K562 (cell line): ENCODE data around the gene ANKRD11. TPM values are rescaled to one million over a fixed set of nuclear protein-coding genes. Genes with fewer than 3 reads are reported as not detected.

Experiments used
- ATAC-seq: fragments of 200-7000 bp; cut with Tn5 transposase; 3 replicates; pipeline ENCODE4 v1.9.1; 2020; ENCODE audit warnings: moderate library complexity
- BruUV-seq: library from RNA; stranded (reverse); fragments of 400-500 nt; replicated peaks from 2 replicates; lab custom pipeline; 2021; lab: Mats Ljungman, UMichigan
- CTCF ChIA-PET: fragments of 300-600 bp; formaldehyde crosslinking; extraction: SDS; loops from one replicate; lab custom pipeline; 2021; ENCODE audit warnings: low intra/inter-chr PET ratio; lab: Yijun Ruan, JAX
- POLR2A ChIA-PET: fragments of 300-600, 350-650 bp; sonication (Branson Sonifier 250); formaldehyde crosslinking; extraction: SDS; loops from one replicate; lab custom pipeline; 2021; ENCODE audit warnings: antibody characterized with exemption, inconsistent platforms; lab: Yijun Ruan, JAX
- DNase-seq, 4 experiments: peaks; one replicate each; pipeline versions ENCODE4 v3.0.0 to v3.0.0-alpha.2; 2011 to 2018; ENCODE audit warnings: low spot score in 3 of 4, mixed read lengths in 3 of 4; ENCODE audit errors: extremely low read depth in 1 of 4
- FAIRE-seq: peaks from 2 replicates; lab custom pipeline; 2011; peaks lifted over from hg19 to GRCh38; lab: Jason Lieb, UNC
- H2AFZ ChIP-seq: 2 replicates; pipeline ENCODE4 v1.6.0; 2011; ENCODE audit warnings: low read depth, low read length, control low read depth, inconsistent platforms
- H3K27ac ChIP-seq: fragments of 200-600 bp; 3 replicates; pipeline ENCODE4 v1.8.0; 2011; ENCODE audit warnings: low read depth, mild to moderate bottlenecking, control low read depth, inconsistent platforms, low read length, moderate library complexity, mixed read lengths; ENCODE audit errors: extremely low read depth
- H3K27me3 ChIP-seq, 2 experiments: fragments of 300-600 bp in 1 of 2; 2 replicates in 1 of 2; 3 replicates in 1 of 2; pipeline versions ENCODE4 v1.6.0 to v1.8.0; 2011; ENCODE audit warnings: inconsistent platforms in 2 of 2, low read length in 2 of 2, mild to moderate bottlenecking in 1 of 2, mixed read lengths in 1 of 2, moderate library complexity in 1 of 2; ENCODE audit not compliant: control insufficient read depth in 2 of 2, insufficient read depth in 2 of 2
- H3K36me3 ChIP-seq: fragments of 300-600 bp; 3 replicates; pipeline ENCODE4 v1.8.0; 2011; ENCODE audit warnings: mild to moderate bottlenecking, low read length, inconsistent platforms; ENCODE audit not compliant: control insufficient read depth, insufficient read depth
- H3K4me1 ChIP-seq, 2 experiments: fragments of 200-600 bp in 1 of 2; replicated peaks in 1 of 2; 2 replicates in 1 of 2; 3 replicates in 1 of 2; pipeline versions ENCODE4 v1.5.1 to v1.8.0; 2011; ENCODE audit warnings: inconsistent platforms in 2 of 2, low read length in 2 of 2, mild to moderate bottlenecking in 1 of 2, mixed read lengths in 1 of 2, moderate library complexity in 1 of 2; ENCODE audit not compliant: control insufficient read depth in 2 of 2, insufficient read depth in 2 of 2
- H3K4me2 ChIP-seq: 2 replicates; pipeline ENCODE4 v1.6.1; 2011; ENCODE audit warnings: low read length, control low read depth, inconsistent platforms, mixed read lengths; ENCODE audit not compliant: insufficient read depth
- H3K4me3 ChIP-seq: fragments of 200-600 bp; sonication (generic), shearing (Covaris generic); 2 replicates; pipeline ENCODE4 v1.5.1; 2016; ENCODE audit warnings: control low read depth, inconsistent platforms
- H3K79me2 ChIP-seq: fragments of 200-600 bp; 3 replicates; pipeline ENCODE4 v1.8.0; 2011; ENCODE audit warnings: low read length, inconsistent platforms; ENCODE audit not compliant: control insufficient read depth, insufficient read depth
- H3K9ac ChIP-seq, 2 experiments: 2 replicates each; pipeline versions ENCODE4 v1.6.0 to v1.6.1; 2011; ENCODE audit warnings: low read depth in 2 of 2, low read length in 2 of 2, control low read depth in 1 of 2, inconsistent platforms in 1 of 2, mild to moderate bottlenecking in 1 of 2, mixed read lengths in 1 of 2; ENCODE audit not compliant: insufficient read depth in 1 of 2
- H3K9me1 ChIP-seq: one replicate; pipeline ENCODE4 v1.6.0; 2011; ENCODE audit warnings: inconsistent platforms, mild to moderate bottlenecking, low read length, moderate library complexity; ENCODE audit not compliant: control insufficient read depth, insufficient read depth
- H3K9me3 ChIP-seq: replicated peaks from 2 replicates; pipeline ENCODE4 v1.5.1; 2011; ENCODE audit warnings: low read depth, low read length, inconsistent platforms; ENCODE audit not compliant: control insufficient read depth, insufficient read depth
- H4K20me1 ChIP-seq: replicated peaks from 2 replicates; pipeline ENCODE4 v1.6.1; 2011; ENCODE audit warnings: low read length, inconsistent platforms, mixed read lengths; ENCODE audit not compliant: control insufficient read depth, insufficient read depth
- HNRNPLL ChIP-seq: fragments of 200-400 bp; formaldehyde crosslinking; IDR thresholded peaks from 2 replicates; pipeline ENCODE4 v1.6.1; 2017; ENCODE audit warnings: low read length, low read depth, mild to moderate bottlenecking; ENCODE audit not compliant: poor library complexity, severe bottlenecking
- HOMEZ ChIP-seq: fragments of 250-450 bp; sonication (Bioruptor Pico); IDR thresholded peaks from 2 replicates; pipeline ENCODE4 v1.4.0; 2020; ENCODE audit warnings: mild to moderate bottlenecking, moderate library complexity
- POLR2G ChIP-seq: fragments of 200-400 bp; formaldehyde crosslinking; IDR thresholded peaks from 2 replicates; pipeline ENCODE4 v1.6.1; 2017; ENCODE audit warnings: low read depth, mild to moderate bottlenecking, antibody characterized with exemption, low read length, moderate library complexity
- PURB ChIP-seq: sonication (generic); formaldehyde crosslinking; IDR thresholded peaks from 2 replicates; pipeline ENCODE4 v1.9.0; 2021; ENCODE audit warnings: low read depth, mild to moderate bottlenecking, missing genetic modification reagents
- RBM22 ChIP-seq: fragments of 200-400 bp; formaldehyde crosslinking; IDR thresholded peaks from 2 replicates; pipeline ENCODE4 v1.6.1; 2018; ENCODE audit warnings: low read length, low read depth; ENCODE audit not compliant: poor library complexity, severe bottlenecking
- ZBTB2 ChIP-seq: fragments of 450-650 bp; IDR thresholded peaks from 2 replicates; pipeline ENCODE4 v1.6.1; 2016; ENCODE audit warnings: antibody characterized with exemption
- ZBTB34 ChIP-seq: fragments of 250-450 bp; sonication (Bioruptor Pico); IDR thresholded peaks from 2 replicates; pipeline ENCODE4 v1.8.0; 2021; ENCODE audit warnings: mild to moderate bottlenecking, moderate library complexity
- WGBS: fragments of 100-300 bp; shearing (Covaris generic); methylation state at CpG from one replicate; pipeline ENCODE4 v1.1.6; 2016; ENCODE audit warnings: low coverage, mixed read lengths; ENCODE audit not compliant: insufficient coverage; ENCODE audit errors: missing lambda C conversion rate; 5-methylcytosine and 5-hydroxymethylcytosine counted together
- in situ Hi-C: fragments of 300-500 bp; cut with MboI; formaldehyde crosslinking; loops from 4 replicates; pipeline ENCODE4 v1.15.0; 2018; ENCODE audit warnings: inconsistent platforms, mixed read lengths
- intact Hi-C: fragments of 100-400 bp; cut with micrococcal nuclease; formaldehyde crosslinking; loops from 2 replicates; pipeline ENCODE4 v1.14.2; 2022
- polyA plus RNA-seq, 8 experiments: library from polyadenylated mRNA; depleted of rRNA in 4 of 8; stranded (reverse) in 5 of 8; unstranded in 3 of 8; fragments of >200 nt; fragmentation: Nextera tagmentation in 2 of 8; fragmentation: Illumina TruSeq in 1 of 8; extraction: Ambion mirVana in 2 of 8; extraction: Trizol in 1 of 8; gene quantifications; 2 replicates each; pipeline versions ENCODE4 v1.2.1 to v1.2.3, GENCODE V29; 2011 to 2014; ENCODE audit warnings: inconsistent platforms in 1 of 8, missing spikeins in 1 of 8
- total RNA-seq, 7 experiments: library from RNA; depleted of rRNA in 6 of 7; stranded (reverse); fragments of >200 nt in 6 of 7; fragmentation: Illumina TruSeq in 2 of 7; extraction: Trizol in 2 of 7; gene quantifications; 2 replicates each; pipeline versions ENCODE4 v1.2.1 to v1.2.3, GENCODE V29; 2011 to 2021; ENCODE audit warnings: low replicate concordance in 1 of 7

ANKRD11 gene
- total and polyA plus RNA-seq, 9 of the 15 experiments (the other 6 are each of a cell fraction or from before 2014, with no cell fraction given): 4.7 to 126 (median 31.7) TPM

GRCh38 chr16:89431630-89432029 is 58.7 kb downstream of the ANKRD11 start (continued):
- TF ChIP-seq HNRNPLL (no peak), PURB (CRISPR knock-in tag) (no peak), ZBTB34 (CRISPR knock-in tag) (no peak)

GRCh38 chr16:89431158-89431584 is 59.2 kb downstream of the ANKRD11 start:
- Histone ChIP-seq H3K4me2 (no peak overlapping the region), H2AFZ (no peak overlapping the region), H4K20me1 (peaks cover 26% of the 10 kb centered on the region), H3K9me1 (no peaks in the 10 kb centered on the region), H3K79me2 (peaks cover 86% of the 10 kb centered on the region), H3K27me3 (no peaks in the 10 kb centered on the region), H3K27ac (no peak overlapping the region), H3K36me3 (peaks cover 50% of the 10 kb centered on the region), H3K4me1 (peaks cover 0 to 8% of the 10 kb centered on the region in 2 experiments; a peak in 1 of 5 replicates), H3K9ac (no peak overlapping the region), H3K4me3 (no peak overlapping the region), H3K9me3 (peaks cover 6% of the 10 kb centered on the region)
- ChIA-PET POLR2A (no interaction called here), CTCF (no interaction called here)
- TF ChIP-seq HOMEZ: no peak
- TF ChIP-seq RBM22: peak; percentile 83
- 0 out of 2 replicates have a peak, but pooled peaks have one; percentile 28 for TF ChIP-seq POLR2G
- TF ChIP-seq ZBTB2: no peak
- in situ Hi-C loops: no loop called here
- BruUV-seq: no TSS peak
- WGBS: 92% methylated on average over 12 of the region's 12 CpGs
- intact Hi-C loops: no loop called here
- DNase-seq (no peak), ATAC-seq (no peak), FAIRE-seq (no peak)
